Parathyroid adenoma (tissue), 2 donors: ENCODE data around the gene ULK2.
A peak's percentile ranks its signal among the peaks of the same experiment; 100 is the strongest.
"Not testable (repeated sequence)": the region's sequence is repeated elsewhere in the genome, so short reads cannot be mapped to it uniquely, and the experiment has no call there.

Experiments
- H2AFZ ChIP-seq: fragments of 300-600 bp; sonication (generic); one replicate; pipeline ENCODE4 v1.7.0; 2017; ENCODE audit warnings: antibody characterized with exemption, mild to moderate bottlenecking
- H3K27ac ChIP-seq: fragments of 300-600 bp; sonication (generic); one replicate; pipeline ENCODE4 v1.7.0; 2017
- H3K27me3 ChIP-seq: fragments of 300-600 bp; sonication (generic); one replicate; pipeline ENCODE4 v1.7.0; 2017; ENCODE audit warnings: low read length; ENCODE audit not compliant: control insufficient read depth, insufficient read depth
- H3K36me3 ChIP-seq: fragments of 300-600 bp; sonication (generic); one replicate; pipeline ENCODE4 v1.7.0; 2017; ENCODE audit warnings: low read length; ENCODE audit not compliant: control insufficient read depth, insufficient read depth
- H3K4me1 ChIP-seq: fragments of 300-600 bp; sonication (generic); one replicate; pipeline ENCODE4 v1.7.0; 2017; ENCODE audit warnings: control low read depth
- H3K4me2 ChIP-seq: fragments of 300-600 bp; sonication (generic); one replicate; pipeline ENCODE4 v1.7.0; 2017; ENCODE audit warnings: low read length
- H3K4me3 ChIP-seq: fragments of 300-600 bp; sonication (generic); one replicate; pipeline ENCODE4 v1.7.0; 2017; ENCODE audit warnings: low read depth, low read length
- H3K79me2 ChIP-seq: fragments of 300-600 bp; sonication (generic); one replicate; pipeline ENCODE4 v1.7.0; 2017; ENCODE audit warnings: control low read depth
- H3K9ac ChIP-seq: fragments of 300-600 bp; sonication (generic); one replicate; pipeline ENCODE4 v1.7.0; 2017; ENCODE audit warnings: mild to moderate bottlenecking
- H3K9me3 ChIP-seq: fragments of 300-600 bp; sonication (generic); one replicate; pipeline ENCODE4 v1.7.0; 2017; ENCODE audit warnings: low read length; ENCODE audit not compliant: control insufficient read depth
- TF ChIP-seq, protein P1 (sequence below): fragments of 300-600 bp; sonication (generic); IDR thresholded peaks from one replicate; pipeline ENCODE4 v1.7.0; 2017; ENCODE audit warnings: antibody characterized with exemption, mild to moderate bottlenecking
- donor health status: primary hyperparathyroidism.

ULK2 gene

DNA sequence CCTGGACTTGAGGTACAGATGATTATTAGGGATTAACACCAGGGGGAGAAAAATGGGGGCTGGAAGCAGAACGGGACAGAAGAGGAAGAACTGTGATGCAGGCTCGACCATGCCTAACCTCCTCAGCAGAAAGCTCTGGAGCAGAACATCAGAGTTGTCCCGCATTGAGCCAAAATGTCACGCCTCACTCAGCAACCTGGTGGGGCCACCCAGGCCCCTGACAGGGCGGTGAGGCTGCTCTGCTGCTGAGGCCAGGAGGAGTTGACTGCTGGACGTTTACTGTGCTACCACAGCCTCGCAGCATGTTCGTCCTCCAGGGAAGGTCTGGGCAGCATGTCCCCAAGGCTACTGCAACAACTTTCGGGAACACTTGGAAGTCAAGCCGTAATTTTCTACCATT is 6.5 kb upstream of the ULK2 start:
- Histone ChIP-seq H3K4me1 (no peaks in the 10 kb centered on the region), H3K36me3 (no peaks in the 10 kb centered on the region), H3K4me3 (no peak overlapping the region), H3K27ac (no peak overlapping the region), H3K9me3 (no peaks in the 10 kb centered on the region), H3K79me2 (no peaks in the 10 kb centered on the region), H3K27me3 (no peaks in the 10 kb centered on the region), H3K4me2 (no peak overlapping the region), H2AFZ (no peak overlapping the region), H3K9ac (no peak overlapping the region)
- TF ChIP-seq, protein P1, sequence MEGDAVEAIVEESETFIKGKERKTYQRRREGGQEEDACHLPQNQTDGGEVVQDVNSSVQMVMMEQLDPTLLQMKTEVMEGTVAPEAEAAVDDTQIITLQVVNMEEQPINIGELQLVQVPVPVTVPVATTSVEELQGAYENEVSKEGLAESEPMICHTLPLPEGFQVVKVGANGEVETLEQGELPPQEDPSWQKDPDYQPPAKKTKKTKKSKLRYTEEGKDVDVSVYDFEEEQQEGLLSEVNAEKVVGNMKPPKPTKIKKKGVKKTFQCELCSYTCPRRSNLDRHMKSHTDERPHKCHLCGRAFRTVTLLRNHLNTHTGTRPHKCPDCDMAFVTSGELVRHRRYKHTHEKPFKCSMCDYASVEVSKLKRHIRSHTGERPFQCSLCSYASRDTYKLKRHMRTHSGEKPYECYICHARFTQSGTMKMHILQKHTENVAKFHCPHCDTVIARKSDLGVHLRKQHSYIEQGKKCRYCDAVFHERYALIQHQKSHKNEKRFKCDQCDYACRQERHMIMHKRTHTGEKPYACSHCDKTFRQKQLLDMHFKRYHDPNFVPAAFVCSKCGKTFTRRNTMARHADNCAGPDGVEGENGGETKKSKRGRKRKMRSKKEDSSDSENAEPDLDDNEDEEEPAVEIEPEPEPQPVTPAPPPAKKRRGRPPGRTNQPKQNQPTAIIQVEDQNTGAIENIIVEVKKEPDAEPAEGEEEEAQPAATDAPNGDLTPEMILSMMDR = no peak

DNA sequence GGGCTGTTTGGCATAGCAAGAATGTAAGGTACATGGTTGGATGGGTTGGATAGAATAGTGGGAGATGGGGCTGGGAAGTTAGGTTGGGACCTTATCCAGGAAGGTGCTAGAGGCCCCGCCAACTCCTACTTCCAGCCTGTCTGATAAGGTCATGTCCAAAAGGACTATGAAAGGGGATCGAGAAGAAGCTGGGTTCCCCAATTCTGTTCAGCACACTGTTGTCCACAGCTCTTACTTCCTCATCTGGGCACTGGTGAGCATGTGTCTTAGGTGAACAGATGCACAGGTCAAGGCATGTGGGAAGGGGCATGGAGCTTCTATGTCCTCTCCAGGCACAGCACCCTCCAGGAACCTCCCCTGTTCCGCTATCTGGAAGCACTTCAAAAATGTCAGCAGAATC is 5.6 kb upstream of the ULK2 start:
- no peak overlapping the region for H3K9ac ChIP-seq
- TF ChIP-seq, protein P1 = no peak

DNA sequence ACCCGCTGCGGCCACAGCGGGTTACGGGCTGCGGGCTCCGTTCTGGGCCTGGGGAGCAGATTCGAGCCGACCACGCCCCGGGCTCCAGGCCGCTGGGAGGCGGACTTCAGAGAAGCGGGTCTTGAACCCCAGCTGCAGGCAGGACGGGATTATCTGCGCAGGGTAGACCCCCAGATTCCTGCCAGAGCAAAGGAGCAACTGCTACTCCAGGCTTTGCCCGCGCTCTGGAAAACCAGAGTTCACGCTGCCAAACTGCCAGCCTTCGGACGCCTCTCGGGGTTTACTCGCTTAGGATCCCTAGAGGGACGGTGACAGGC is 301 bp upstream of the ULK2 start:
- TF ChIP-seq, protein P1 = no peak
- no peaks in the 10 kb centered on the region for H3K27me3 ChIP-seq
- peak overlapping the region; percentile 52 for H3K27ac ChIP-seq
- H3K9me3 ChIP-seq = no peaks in the 10 kb centered on the region
- peak overlapping the region; percentile 40 for H3K4me3 ChIP-seq
- H3K4me2 ChIP-seq = peak overlapping the region; percentile 66
- H3K9ac ChIP-seq = peak overlapping the region; percentile 23
- no peaks in the 10 kb centered on the region for H3K79me2 ChIP-seq
- H3K36me3 ChIP-seq = no peaks in the 10 kb centered on the region
- H3K4me1 ChIP-seq = no peaks in the 10 kb centered on the region
- peak overlapping the region; percentile 96 for H2AFZ ChIP-seq

More for the DNA sequence above, 5.6 kb upstream of the ULK2 start:
- no peaks in the 10 kb centered on the region for H3K9me3 ChIP-seq
- H3K4me2 ChIP-seq = no peak overlapping the region
- H3K36me3 ChIP-seq = no peaks in the 10 kb centered on the region
- no peaks in the 10 kb centered on the region for H3K27me3 ChIP-seq
- no peaks in the 10 kb centered on the region for H3K79me2 ChIP-seq
- H3K4me1 ChIP-seq = no peaks in the 10 kb centered on the region
- no peak overlapping the region for H3K4me3 ChIP-seq
- no peak overlapping the region for H2AFZ ChIP-seq
- no peak overlapping the region for H3K27ac ChIP-seq

DNA sequence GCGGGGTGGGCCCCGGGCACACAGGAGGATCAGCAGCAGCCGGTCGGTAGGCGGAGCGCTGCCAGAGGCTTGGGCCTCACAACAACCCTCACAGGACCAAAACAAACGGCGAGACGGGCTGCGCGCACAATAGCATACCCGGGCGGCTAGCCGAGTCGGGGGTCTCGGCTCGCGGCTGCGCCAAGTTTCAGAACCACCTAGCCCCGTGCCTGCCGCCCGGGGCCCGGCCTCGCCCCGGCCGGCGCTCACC is 732 bp downstream of the ULK2 start:
- H3K27ac ChIP-seq = peak overlapping the region; percentile 85
- no peaks in the 10 kb centered on the region for H3K79me2 ChIP-seq
- H3K4me2 ChIP-seq = peak overlapping the region; percentile 83
- no peaks in the 10 kb centered on the region for H3K4me1 ChIP-seq
- H3K4me3 ChIP-seq = peak overlapping the region; percentile 67
- peak overlapping the region; percentile 87 for H3K9ac ChIP-seq
- no peaks in the 10 kb centered on the region for H3K9me3 ChIP-seq
- no peaks in the 10 kb centered on the region for H3K27me3 ChIP-seq
- TF ChIP-seq, protein P1 = no peak
- no peaks in the 10 kb centered on the region for H3K36me3 ChIP-seq
- peak overlapping the region; percentile 96 for H2AFZ ChIP-seq

DNA sequence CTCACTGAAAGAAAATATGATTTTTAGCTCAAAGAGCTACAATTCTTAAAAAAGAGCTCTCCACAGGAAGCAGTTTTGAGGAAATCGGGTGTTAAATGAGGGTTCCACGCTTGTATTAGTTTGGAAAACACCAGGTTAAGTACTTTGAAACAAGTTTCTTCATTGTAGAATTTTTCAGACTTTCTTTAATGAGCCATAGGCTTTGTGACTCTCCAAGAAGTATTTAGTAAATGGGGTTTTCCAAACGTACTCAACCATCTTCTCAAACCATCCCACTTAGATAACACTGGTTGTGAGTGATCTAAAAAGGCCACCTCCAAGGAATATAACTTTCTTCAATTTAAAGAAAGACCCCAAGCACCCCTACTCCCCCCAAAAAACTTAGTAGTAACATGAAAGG is 2.7 kb downstream of the ULK2 start:
- H3K4me1 ChIP-seq = no peaks in the 10 kb centered on the region
- H3K27me3 ChIP-seq = no peaks in the 10 kb centered on the region
- no peak overlapping the region for H3K4me2 ChIP-seq
- no peak overlapping the region for H3K9ac ChIP-seq
- H3K36me3 ChIP-seq = no peaks in the 10 kb centered on the region
- H3K9me3 ChIP-seq = no peaks in the 10 kb centered on the region
- H3K4me3 ChIP-seq = no peak overlapping the region
- TF ChIP-seq, protein P1 = no peak
- no peak overlapping the region for H2AFZ ChIP-seq
- no peak overlapping the region for H3K27ac ChIP-seq
- no peaks in the 10 kb centered on the region for H3K79me2 ChIP-seq

DNA sequence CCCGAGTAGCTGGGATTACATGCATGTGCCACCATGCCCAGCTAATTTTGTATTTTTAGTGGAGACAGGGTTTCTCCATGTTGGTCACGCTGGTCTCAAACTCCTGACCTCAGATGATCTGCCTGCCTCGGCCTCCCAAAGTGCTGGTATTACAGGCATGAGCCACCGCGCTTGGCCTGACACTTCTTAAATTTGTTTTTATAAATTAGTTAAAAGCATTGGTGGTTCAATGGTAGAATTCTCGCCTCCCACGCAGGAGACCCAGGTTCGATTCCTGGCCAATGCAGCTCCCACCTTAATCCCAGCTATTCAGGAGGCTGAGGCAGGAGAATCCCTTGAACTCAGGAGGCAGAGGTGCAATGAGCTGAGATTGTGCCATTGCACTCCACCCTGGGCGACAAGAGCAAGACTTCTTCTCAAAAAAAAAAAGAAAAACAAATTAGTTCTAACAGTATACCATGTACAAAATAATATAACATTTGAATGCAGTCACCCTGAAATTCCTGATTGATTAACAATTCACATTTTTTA is 7.0 kb downstream of the ULK2 start:
- H3K9ac ChIP-seq, H3K4me2 ChIP-seq, H3K79me2 ChIP-seq, H3K27me3 ChIP-seq, H2AFZ ChIP-seq, H3K27ac ChIP-seq, H3K4me3 ChIP-seq, H3K9me3 ChIP-seq, H3K4me1 ChIP-seq, H3K36me3 ChIP-seq: not testable (repeated sequence)
